GM12873 (cell line): ENCODE measurements around the gene GGA3.

Source experiments
- TF ChIP-seq, protein P1 (sequence below): IDR thresholded peaks from 2 replicates; pipeline ENCODE4 v1.5.1; 2012; ENCODE audit warnings: low read depth, mild to moderate bottlenecking, moderate library complexity, low read length, control low read depth; ENCODE audit not compliant: insufficient read depth; ENCODE audit errors: missing control alignments

Gene GGA3

GRCh38 chr17:75295201-75296158 lies 34.1 kb upstream of the GGA3 start:
- TF ChIP-seq, protein P1, sequence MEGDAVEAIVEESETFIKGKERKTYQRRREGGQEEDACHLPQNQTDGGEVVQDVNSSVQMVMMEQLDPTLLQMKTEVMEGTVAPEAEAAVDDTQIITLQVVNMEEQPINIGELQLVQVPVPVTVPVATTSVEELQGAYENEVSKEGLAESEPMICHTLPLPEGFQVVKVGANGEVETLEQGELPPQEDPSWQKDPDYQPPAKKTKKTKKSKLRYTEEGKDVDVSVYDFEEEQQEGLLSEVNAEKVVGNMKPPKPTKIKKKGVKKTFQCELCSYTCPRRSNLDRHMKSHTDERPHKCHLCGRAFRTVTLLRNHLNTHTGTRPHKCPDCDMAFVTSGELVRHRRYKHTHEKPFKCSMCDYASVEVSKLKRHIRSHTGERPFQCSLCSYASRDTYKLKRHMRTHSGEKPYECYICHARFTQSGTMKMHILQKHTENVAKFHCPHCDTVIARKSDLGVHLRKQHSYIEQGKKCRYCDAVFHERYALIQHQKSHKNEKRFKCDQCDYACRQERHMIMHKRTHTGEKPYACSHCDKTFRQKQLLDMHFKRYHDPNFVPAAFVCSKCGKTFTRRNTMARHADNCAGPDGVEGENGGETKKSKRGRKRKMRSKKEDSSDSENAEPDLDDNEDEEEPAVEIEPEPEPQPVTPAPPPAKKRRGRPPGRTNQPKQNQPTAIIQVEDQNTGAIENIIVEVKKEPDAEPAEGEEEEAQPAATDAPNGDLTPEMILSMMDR: peak; percentile 4

DNA sequence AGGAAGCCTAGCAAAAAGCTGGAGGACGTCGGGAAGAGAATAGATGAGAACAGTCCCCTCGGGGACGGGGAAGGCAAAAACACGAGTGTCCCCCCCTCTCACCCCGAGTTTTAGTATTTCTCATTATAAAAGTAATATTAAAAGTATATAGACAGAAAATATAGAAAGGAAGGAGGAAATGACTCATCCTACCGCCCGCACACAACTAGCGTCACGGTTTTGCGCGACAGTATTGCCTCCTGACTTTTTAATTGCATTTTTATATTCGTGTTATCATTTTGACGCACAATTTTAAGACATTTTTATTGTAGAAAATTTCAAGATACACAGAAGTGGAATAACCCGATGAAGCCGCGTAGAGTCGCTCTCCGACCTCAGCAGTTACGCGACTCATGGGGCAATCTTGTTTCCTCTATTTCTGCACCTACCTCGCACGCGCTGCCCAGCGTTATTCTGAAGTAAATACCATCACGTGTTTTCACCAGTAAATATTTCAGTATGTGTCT lies 28.5 kb upstream of the GGA3 start:
- TF ChIP-seq, protein P1: peak; percentile 54

GRCh38 chr17:75289115-75289831 lies 27.9 kb upstream of the GGA3 start, which contains the start of gene SLC25A19:
SLC25A19 (minus strand) TSS chr17:75289433; CDS start chr17:75286764, 2,669 bp downstream.
- TF ChIP-seq, protein P1: peak; percentile 59

- TF ChIP-seq, protein P1: no peak
Observed at GRCh38 chr17:75288770-75289114, 27.3 kb upstream of the GGA3 start.

- TF ChIP-seq, protein P1: no peak
Observed at GRCh38 chr17:75288359-75288758, 27.0 kb upstream of the GGA3 start.

GRCh38 chr17:75287221-75287620 lies 25.8 kb upstream of the GGA3 start:
- TF ChIP-seq, protein P1: no peak

DNA sequence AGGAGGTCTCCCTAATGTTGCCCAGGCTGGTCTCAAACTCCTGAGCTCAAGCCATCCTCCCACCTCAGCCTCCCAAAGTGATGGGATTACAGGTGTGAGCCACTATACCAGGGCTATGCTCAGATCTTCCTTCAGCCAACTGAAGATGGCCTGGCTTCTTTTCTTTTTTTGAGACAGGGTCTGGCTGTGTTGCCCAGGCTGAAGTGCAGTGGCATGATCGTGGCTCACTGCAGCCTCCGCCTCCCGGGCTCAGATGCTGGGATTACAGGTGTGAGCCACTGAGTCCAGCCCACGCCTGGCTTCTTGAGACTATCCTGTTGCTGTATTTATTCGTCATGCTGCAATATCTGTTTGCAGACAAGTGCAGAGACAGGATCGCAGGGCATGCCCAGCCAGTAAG lies 23.7 kb upstream of the GGA3 start:
- TF ChIP-seq, protein P1: no peak
